ENCODE results near the gene ZNF57.
"Not testable (repeated sequence)": the region's sequence is repeated elsewhere in the genome, so short reads cannot be mapped to it uniquely, and the experiment has no call there.

The ZNF57 gene

GRCh38 chr19:2888731-2889224 is 11.9 kb upstream of the ZNF57 start:
- Mint-ChIP-seq H3K27ac (no peak overlapping the region), H3K36me3 (ENCODE audit: low read depth) (no peaks in the 10 kb centered on the region), H3K9me3 (no peaks in the 10 kb centered on the region), H3K27me3 (ENCODE audit: low read depth) (peaks cover 7% of the 10 kb centered on the region), H3K4me1 (peaks cover 5% of the 10 kb centered on the region), H3K4me3 (no peak overlapping the region)
- no peak for TF ChIP-seq CTCF (IDR thresholded peaks at IDR 0.05; ENCODE audit: unreplicated experiment in 3 of 3)

GRCh38 chr19:2890531-2890930 is 10.2 kb upstream of the ZNF57 start:
- H3K27ac Mint-ChIP-seq; H3K36me3 Mint-ChIP-seq (ENCODE audit: low read depth); H3K4me1 Mint-ChIP-seq; H3K9me3 Mint-ChIP-seq; H3K27me3 Mint-ChIP-seq (ENCODE audit: low read depth); H3K4me3 Mint-ChIP-seq: not testable (repeated sequence)

GRCh38 chr19:2896694-2897093 is 4.0 kb upstream of the ZNF57 start:
- peaks cover 3% of the 10 kb centered on the region for H3K27me3 Mint-ChIP-seq (ENCODE audit: low read depth)
- H3K4me3 Mint-ChIP-seq, result peak overlapping the region in 1 of 3 experiments; percentile 25
- H3K36me3 Mint-ChIP-seq (ENCODE audit: low read depth), result no peaks in the 10 kb centered on the region
- TF ChIP-seq CTCF (IDR thresholded peaks at IDR 0.05; ENCODE audit: unreplicated experiment in 3 of 3), result no peak
- H3K9me3 Mint-ChIP-seq, result peaks cover 19% of the 10 kb centered on the region
- H3K27ac Mint-ChIP-seq, result no peak overlapping the region
- peaks cover 5% of the 10 kb centered on the region for H3K4me1 Mint-ChIP-seq

GRCh38 chr19:2902590-2903218 is 2.0 kb downstream of the ZNF57 start:
- Mint-ChIP-seq H3K4me1 (peaks cover 21% of the 10 kb centered on the region), H3K36me3 (ENCODE audit: low read depth) (peaks cover 5% of the 10 kb centered on the region), H3K27ac (no peak overlapping the region), H3K9me3 (peaks cover 8% of the 10 kb centered on the region), H3K4me3 (peak overlapping the region; percentile 74 to 100 (median 74)), H3K27me3 (ENCODE audit: low read depth) (no peaks in the 10 kb centered on the region)
- no peak for TF ChIP-seq CTCF (IDR thresholded peaks at IDR 0.05; ENCODE audit: unreplicated experiment in 3 of 3)

GRCh38 chr19:2903326-2903725 is 2.6 kb downstream of the ZNF57 start:
- not testable (repeated sequence) for H3K9me3 Mint-ChIP-seq; H3K27ac Mint-ChIP-seq; H3K36me3 Mint-ChIP-seq (ENCODE audit: low read depth); H3K27me3 Mint-ChIP-seq (ENCODE audit: low read depth)
- Mint-ChIP-seq H3K4me1 (peaks cover 21% of the 10 kb centered on the region), H3K4me3 (peak overlapping the region; percentile 60 to 62 (median 62))

GRCh38 chr19:2905918-2906519 is 5.3 kb downstream of the ZNF57 start:
- no peak overlapping the region for H3K4me3 Mint-ChIP-seq
- peaks cover 17% of the 10 kb centered on the region for H3K4me1 Mint-ChIP-seq
- peaks cover 11% of the 10 kb centered on the region for H3K9me3 Mint-ChIP-seq
- no peak overlapping the region for H3K27ac Mint-ChIP-seq
- no peak for TF ChIP-seq CTCF (IDR thresholded peaks at IDR 0.05; ENCODE audit: unreplicated experiment in 3 of 3)
- H3K36me3 Mint-ChIP-seq (ENCODE audit: low read depth), result peaks cover 15% of the 10 kb centered on the region
- H3K27me3 Mint-ChIP-seq (ENCODE audit: low read depth), result peaks cover 3% of the 10 kb centered on the region

- peaks cover 18% of the 10 kb centered on the region for H3K36me3 Mint-ChIP-seq (ENCODE audit: low read depth)
- H3K4me3 Mint-ChIP-seq, result no peak overlapping the region
- no peak overlapping the region for H3K27ac Mint-ChIP-seq
- peaks cover 3% of the 10 kb centered on the region for H3K27me3 Mint-ChIP-seq (ENCODE audit: low read depth)
- H3K4me1 Mint-ChIP-seq, result peaks cover 15% of the 10 kb centered on the region
- no peak for TF ChIP-seq CTCF (IDR thresholded peaks at IDR 0.05; ENCODE audit: unreplicated experiment in 3 of 3)
- peaks cover 14% of the 10 kb centered on the region for H3K9me3 Mint-ChIP-seq
Observed at GRCh38 chr19:2906631-2907195, 6.0 kb downstream of the ZNF57 start.

Measured in nephron (organoid).